ENCODE data around the gene CHODL.

DNA sequence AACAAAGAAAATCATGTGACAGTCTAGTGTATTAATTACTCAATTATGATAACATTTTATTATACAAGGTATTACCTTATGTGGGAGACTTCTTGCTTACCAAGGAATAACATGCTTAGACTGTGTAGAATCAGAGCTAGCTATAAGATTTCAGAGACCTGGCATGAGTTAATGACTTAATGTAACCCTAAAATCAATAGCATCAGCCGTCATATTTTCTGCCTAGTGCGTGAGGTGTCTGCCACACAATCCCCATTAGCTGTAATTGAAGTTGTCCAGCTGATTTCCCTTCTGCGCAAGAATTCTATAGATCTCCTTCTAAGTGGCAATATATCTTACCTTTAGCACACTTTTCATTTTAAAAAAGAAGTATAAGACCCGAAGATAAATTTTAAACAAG is 28.8 kb downstream of the CHODL start:
- TF ChIP-seq POLR2AphosphoS5 (IDR thresholded peaks at IDR 0.05; ENCODE audit: low read depth, low read length) (no peak), SIN3A (IDR thresholded peaks at IDR 0.05; ENCODE audit: borderline replicate concordance, low read depth, low read length) (no peak), CTCF (IDR thresholded peaks at IDR 0.05) (no peak)
- TF ChIP-seq, protein P1, sequence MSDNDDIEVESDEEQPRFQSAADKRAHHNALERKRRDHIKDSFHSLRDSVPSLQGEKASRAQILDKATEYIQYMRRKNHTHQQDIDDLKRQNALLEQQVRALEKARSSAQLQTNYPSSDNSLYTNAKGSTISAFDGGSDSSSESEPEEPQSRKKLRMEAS (IDR thresholded peaks at IDR 0.05; ENCODE audit: low read depth): no peak
